A549 (cell line): ENCODE data around the gene CEP63. TPM values are rescaled to one million over a fixed set of nuclear protein-coding genes. Genes with fewer than 3 reads are reported as not detected.

Experiments
- ATAC-seq, 2 experiments: fragments of 200-7000 bp in 1 of 2; fragments of >200 bp in 1 of 2; cut with Nextera tagmentation in 1 of 2; cut with Tn5 transposase in 1 of 2; 3 replicates each; pipeline versions ENCODE4 v1.8.0 to v1.9.1; 2018 to 2020; ENCODE audit warnings: mild to moderate bottlenecking in 1 of 2, moderate library complexity in 1 of 2
- CTCF ChIA-PET: fragments of 300-600 bp; sonication (Branson Sonifier 250); formaldehyde crosslinking; extraction: SDS; loops from one replicate; lab custom pipeline; 2021; ENCODE audit warnings: antibody characterized with exemption, inconsistent platforms; lab: Yijun Ruan, JAX
- POLR2A ChIA-PET: fragments of 350-600 bp; formaldehyde crosslinking; extraction: SDS; loops from one replicate; lab custom pipeline; 2021; ENCODE audit warnings: antibody characterized with exemption, inconsistent platforms; lab: Yijun Ruan, JAX
- DNase-seq, 2 experiments: peaks; one replicate each; pipeline versions ENCODE4 v3.0.0 to v3.0.0-alpha.2; 2011 to 2016; ENCODE audit warnings: low read depth in 1 of 2, low spot score in 1 of 2
- FAIRE-seq: peaks from 2 replicates; lab custom pipeline; 2011; peaks lifted over from hg19 to GRCh38; lab: Jason Lieb, UNC
- H3K27ac ChIP-seq, 2 experiments: fragments of >200 bp; sonication (Bioruptor Twin); formaldehyde crosslinking; 3 replicates each; pipeline ENCODE4 v1.5.1; 2016 to 2017
- H3K4me1 ChIP-seq: fragments of >200 bp; sonication (Bioruptor Twin); formaldehyde crosslinking; 3 replicates; pipeline ENCODE4 v1.6.1; 2016
- H3K4me2 ChIP-seq: fragments of >200 bp; sonication (Bioruptor Twin); formaldehyde crosslinking; 3 replicates; pipeline ENCODE4 v1.6.1; 2016
- H3K4me3 ChIP-seq: fragments of >200 bp; sonication (Bioruptor Twin); formaldehyde crosslinking; 3 replicates; pipeline ENCODE4 v1.5.1; 2016
- H3K9me3 ChIP-seq: fragments of >200 bp; sonication (Bioruptor Twin); formaldehyde crosslinking; 3 replicates; pipeline ENCODE4 v1.6.1; 2016
- ATOH8 ChIP-seq: fragments of 250-450 bp; sonication (Bioruptor Pico); IDR thresholded peaks from 2 replicates; pipeline ENCODE4 v1.5.0; 2020; ENCODE audit warnings: low read depth, mild to moderate bottlenecking, moderate library complexity
- CBX2 ChIP-seq: fragments of 200-600 bp; sonication (generic); IDR thresholded peaks from 2 replicates; pipeline ENCODE4 v1.6.1; 2016; ENCODE audit warnings: low read depth, mild to moderate bottlenecking, borderline replicate concordance
- CHD2 ChIP-seq: fragments of 150-350 bp; IDR thresholded peaks from 2 replicates; pipeline ENCODE4 v1.6.1; 2014; ENCODE audit warnings: low read length; ENCODE audit not compliant: partially characterized antibody
- CTCF ChIP-seq: fragments of >200 bp; sonication (Bioruptor Twin); formaldehyde crosslinking; IDR thresholded peaks from 3 replicates; pipeline ENCODE4 v1.5.1; 2016
- E2F6 ChIP-seq: IDR thresholded peaks from 2 replicates; pipeline ENCODE4 v1.6.1; 2012; ENCODE audit warnings: low read depth, borderline replicate concordance
- ESRRA ChIP-seq: fragments of 150-350 bp; IDR thresholded peaks from 2 replicates; pipeline ENCODE4 v1.6.1; 2014; ENCODE audit warnings: mild to moderate bottlenecking, low read length, borderline replicate concordance
- FOSB ChIP-seq: fragments of 250-450 bp; sonication (Bioruptor Pico); IDR thresholded peaks from 2 replicates; pipeline ENCODE4 v1.5.0; 2020; ENCODE audit warnings: mild to moderate bottlenecking, moderate library complexity
- FOXS1 ChIP-seq: fragments of 250-450 bp; sonication (Bioruptor Pico); IDR thresholded peaks from 2 replicates; pipeline ENCODE4 v1.5.0; 2020; ENCODE audit warnings: mild to moderate bottlenecking, moderate library complexity
- HES2 ChIP-seq: fragments of >200 bp; sonication (Bioruptor Twin); formaldehyde crosslinking; IDR thresholded peaks from 2 replicates; pipeline ENCODE4 v1.6.1; 2016
- HOXB13 ChIP-seq: fragments of 250-450 bp; sonication (Bioruptor Pico); IDR thresholded peaks from 2 replicates; pipeline ENCODE4 v1.5.0; 2020; ENCODE audit warnings: low read depth, mild to moderate bottlenecking, moderate library complexity
- HOXB5 ChIP-seq: fragments of 250-450 bp; sonication (Bioruptor Pico); IDR thresholded peaks from 2 replicates; pipeline ENCODE4 v1.5.0; 2020; ENCODE audit warnings: mild to moderate bottlenecking, moderate library complexity
- KDM1A ChIP-seq: fragments of 200-600 bp; sonication (generic); IDR thresholded peaks from 2 replicates; pipeline ENCODE4 v1.6.1; 2016; ENCODE audit warnings: low read depth, mild to moderate bottlenecking
- MAZ ChIP-seq: fragments of 150-350 bp; IDR thresholded peaks from 2 replicates; pipeline ENCODE4 v1.6.1; 2014; ENCODE audit warnings: antibody characterized with exemption, low read depth, low read length, borderline replicate concordance
- PBX3 ChIP-seq: IDR thresholded peaks from 2 replicates; pipeline ENCODE4 v1.6.1; 2012
- RAD21 ChIP-seq, 2 experiments: fragments of >200 bp in 1 of 2; sonication (Bioruptor Twin) in 1 of 2; formaldehyde crosslinking in 1 of 2; IDR thresholded peaks in 1 of 2; conservative IDR thresholded peaks in 1 of 2; 2 replicates in 1 of 2; 3 replicates in 1 of 2; pipeline ENCODE4 v1.6.1; 2012 to 2018; ENCODE audit warnings: inconsistent platforms in 1 of 2
- REST ChIP-seq: fragments of 200-600 bp; sonication (generic); IDR thresholded peaks from 2 replicates; pipeline ENCODE4 v1.6.1; 2016; ENCODE audit warnings: antibody characterized with exemption, mild to moderate bottlenecking, moderate library complexity
- RFX5 ChIP-seq: fragments of 450-650 bp; IDR thresholded peaks from 2 replicates; pipeline ENCODE4 v1.7.1; 2014; ENCODE audit warnings: antibody characterized with exemption, mild to moderate bottlenecking, moderate library complexity
- USF2 ChIP-seq: fragments of 450-650 bp; IDR thresholded peaks from 2 replicates; pipeline ENCODE4 v1.6.1; 2014; ENCODE audit warnings: antibody characterized with exemption
- ZSCAN20 ChIP-seq: fragments of 250-450 bp; sonication (Bioruptor Pico); IDR thresholded peaks from 2 replicates; pipeline ENCODE4 v1.8.0; 2022; ENCODE audit warnings: mild to moderate bottlenecking, moderate library complexity
- WGBS: methylation state at CpG from one replicate; pipeline ENCODE4 v1.1.6; 2017; ENCODE audit errors: missing lambda C conversion rate; 5-methylcytosine and 5-hydroxymethylcytosine counted together
- polyA plus RNA-seq, 4 experiments: library from polyadenylated mRNA; depleted of rRNA in 3 of 4; stranded (reverse); fragments of >200 nt; fragmentation: RNase III in 1 of 4; extraction: RNeasy Plus Mini Kit Qiagen cat#74134 plus additional on column Dnase treatment in 1 of 4; gene quantifications; 2 replicates in 3 of 4; 3 replicates in 1 of 4; pipeline ENCODE4 v1.2.3, GENCODE V29; 2011 to 2017

CEP63 gene
- polyA plus RNA-seq, 2 of the 4 experiments (the other 2 are of a cell fraction), result 17.4 to 24.0 TPM

- TF ChIP-seq CTCF, result no peak
- no peak for TF ChIP-seq REST
- no peak for TF ChIP-seq E2F6
- no peak for TF ChIP-seq CHD2
- TF ChIP-seq FOSB (CRISPR knock-in tag), result no peak
- TF ChIP-seq KDM1A, result no peak
Measured at GRCh38 chr3:134449951-134450350, 35.9 kb upstream of the CEP63 start (continued).

GRCh38 chr3:134453631-134454030 is 32.2 kb upstream of the CEP63 start:
- Histone ChIP-seq H3K27ac (no peak overlapping the region), H3K4me1 (no peaks in the 10 kb centered on the region), H3K4me3 (no peak overlapping the region), H3K9me3 (no peaks in the 10 kb centered on the region), H3K4me2 (no peak overlapping the region)
- FAIRE-seq (no peak), DNase-seq (peak in 1 of 2 experiments; percentile 5), ATAC-seq (peak in 1 of 2 experiments; percentile 68; a peak in 3 of 6 replicates)
- CTCF ChIA-PET, result no interaction called here
- 53% methylated on average over 6 of the region's 6 CpGs for WGBS
- TF ChIP-seq MAZ, result no peak
- 0 out of 5 replicates have a peak, but pooled peaks of 1 of the 2 experiments have one; percentile 16 for TF ChIP-seq RAD21 (conservative IDR thresholded peaks at IDR 0.05 in 1 of 2, IDR thresholded peaks at IDR 0.05 in 1 of 2)
- POLR2A ChIA-PET, result no interaction called here

- Histone ChIP-seq H3K4me2 (no peak overlapping the region), H3K4me1 (0 out of 3 replicates have a peak, but pooled peaks cover 2% of the 10 kb centered on the region), H3K4me3 (no peak overlapping the region), H3K27ac (no peak overlapping the region), H3K9me3 (no peaks in the 10 kb centered on the region)
- FAIRE-seq, result no peak
- no peak for ATAC-seq
- WGBS, result 92% methylated on average over 9 of the region's 9 CpGs
- TF ChIP-seq ZSCAN20 (CRISPR knock-in tag), result no peak
- ChIA-PET CTCF (interaction anchor here (0.6 to 1.4 kb wide), 4 partner anchors 12 to 79 kb away, joined by 3 to 6 read pairs (median 3); no protein-coding TSS in a partner anchor), POLR2A (no interaction called here)
- no peak for DNase-seq
Measured at GRCh38 chr3:134457376-134458074, 28.3 kb upstream of the CEP63 start.

GRCh38 chr3:134458406-134458945 is 27.4 kb upstream of the CEP63 start:
- ChIA-PET CTCF (interaction anchor here (1.4 kb wide), 1 partner anchor 150 kb away, joined by 5 read pairs; no protein-coding TSS in a partner anchor), POLR2A (no interaction called here)
- WGBS, result 75% methylated on average over 10 of the region's 10 CpGs
- FAIRE-seq (no peak), DNase-seq (no peak), ATAC-seq (no peak)
- no peaks in the 10 kb centered on the region for H3K9me3 ChIP-seq
- TF ChIP-seq HES2 (no peak), HOXB13 (CRISPR knock-in tag) (no peak), PBX3 (no peak), ESRRA (no peak), USF2 (no peak), CBX2 (no peak), RFX5 (no peak), HOXB5 (no peak), FOXS1 (CRISPR knock-in tag) (no peak), CHD2 (no peak), ATOH8 (CRISPR knock-in tag) (no peak)
- no peak overlapping the region for H3K27ac ChIP-seq
- no peak overlapping the region for H3K4me3 ChIP-seq
- no peak overlapping the region for H3K4me2 ChIP-seq
- H3K4me1 ChIP-seq, result 0 out of 3 replicates have a peak, but pooled peaks cover 3% of the 10 kb centered on the region
